ENCODE measurements around the gene NKTR. TPM values are rescaled to one million over a fixed set of nuclear protein-coding genes. Genes with fewer than 3 reads are reported as not detected.

Gene NKTR
- total and polyA plus RNA-seq, 2 of the 13 experiments (the other 11 are each of a cell fraction or from before 2014, with no cell fraction given): 41.3 to 59.6 TPM

- TF ChIP-seq PRDM4 (CRISPR knock-in tag; IDR thresholded peaks at IDR 0.05; ENCODE audit: borderline replicate concordance): no peak
- no peak for TF ChIP-seq ZNF672 (CRISPR knock-in tag; IDR thresholded peaks at IDR 0.05)
- TF ChIP-seq SATB2 (CRISPR knock-in tag; IDR thresholded peaks at IDR 0.05): no peak
- no peak for TF ChIP-seq ZNF354B (CRISPR knock-in tag; IDR thresholded peaks at IDR 0.05)
- TF ChIP-seq ZXDC (CRISPR knock-in tag; IDR thresholded peaks at IDR 0.05): no peak
- TF ChIP-seq ZNF574 (CRISPR knock-in tag; IDR thresholded peaks at IDR 0.05): no peak; the same call in 1 of the 2 replicates
- TF ChIP-seq FOXJ3 (CRISPR knock-in tag; IDR thresholded peaks at IDR 0.05; ENCODE audit: borderline replicate concordance): no peak
- TF ChIP-seq ZNF446 (CRISPR knock-in tag; IDR thresholded peaks at IDR 0.05): no peak
- no peak for TF ChIP-seq ZBTB43 (CRISPR knock-in tag; conservative IDR thresholded peaks at IDR 0.05)
- no peak for TF ChIP-seq SNAPC4 (CRISPR knock-in tag; IDR thresholded peaks at IDR 0.05)
These were observed 54.1 kb downstream of the NKTR start (continued) for GRCh38 chr3:42654331-42655201.
